GM12878 (cell line): ENCODE results near the gene LYSMD2. TPM values are rescaled to one million over a fixed set of nuclear protein-coding genes. Genes with fewer than 3 reads are reported as not detected.

Experiments used
- ATAC-seq: fragments of 200-7000 bp; cut with Tn5 transposase; 3 replicates; pipeline ENCODE4 v1.9.1; 2020; ENCODE audit warnings: mild to moderate bottlenecking, moderate library complexity
- BruUV-seq: library from RNA; stranded (reverse); fragments of 400-500 nt; replicated peaks from 2 replicates; lab custom pipeline; 2021; lab: Mats Ljungman, UMichigan
- CTCF ChIA-PET: fragments of 300-600 bp; sonication (Branson Sonifier 250); formaldehyde crosslinking; extraction: SDS; loops from one replicate; lab custom pipeline; 2021; ENCODE audit warnings: inconsistent platforms; lab: Yijun Ruan, JAX
- POLR2A ChIA-PET: fragments of 350-600 bp; formaldehyde crosslinking; extraction: SDS; loops from one replicate; lab custom pipeline; 2021; ENCODE audit warnings: inconsistent platforms; lab: Charles Lee
- RAD21 ChIA-PET: fragments of 300-600 bp; sonication (Branson Sonifier 250); formaldehyde crosslinking; loops from one replicate; lab custom pipeline; 2023; ENCODE audit warnings: antibody characterized with exemption; ENCODE audit not compliant: unreplicated experiment; lab: Charles Lee
- SMC1A ChIA-PET: fragments of 300-600 bp; sonication (Branson Sonifier 250); formaldehyde crosslinking; loops from one replicate; lab custom pipeline; 2023; ENCODE audit not compliant: unreplicated experiment, uncharacterized antibody; lab: Charles Lee
- DNase-seq: peaks from one replicate; pipeline ENCODE4 v3.0.0-alpha.2; 2011; ENCODE audit warnings: low read depth, low spot score
- FAIRE-seq: peaks from 3 replicates; lab custom pipeline; 2011; peaks lifted over from hg19 to GRCh38; lab: Jason Lieb, UNC
- H2AFZ ChIP-seq: 2 replicates; pipeline ENCODE4 v1.6.0; 2011; ENCODE audit warnings: low read depth, low read length, control low read depth; ENCODE audit not compliant: control insufficient read depth
- H3K27ac ChIP-seq: 2 replicates; pipeline ENCODE4 v1.5.1; 2011; ENCODE audit warnings: control low read depth; ENCODE audit not compliant: control insufficient read depth, insufficient read depth
- H3K27me3 ChIP-seq, 2 experiments: replicated peaks in 1 of 2; 2 replicates each; pipeline versions ENCODE4 v1.6.0 to v1.6.1; 2011; ENCODE audit warnings: low read length in 1 of 2; ENCODE audit not compliant: control insufficient read depth in 2 of 2, insufficient read depth in 2 of 2
- H3K36me3 ChIP-seq, 2 experiments: 2 replicates each; pipeline ENCODE4 v1.5.1; 2011; ENCODE audit warnings: low read length in 1 of 2; ENCODE audit not compliant: control insufficient read depth in 2 of 2, insufficient read depth in 2 of 2
- H3K4me1 ChIP-seq: 2 replicates; pipeline ENCODE4 v1.6.1; 2011; ENCODE audit warnings: mild to moderate bottlenecking, low read length, moderate library complexity, mixed read lengths; ENCODE audit not compliant: control insufficient read depth, insufficient read depth
- H3K4me2 ChIP-seq: 2 replicates; pipeline ENCODE4 v1.6.0; 2011; ENCODE audit warnings: control low read depth; ENCODE audit not compliant: control insufficient read depth, insufficient read depth
- H3K4me3 ChIP-seq: fragments of 200-600 bp; sonication (generic); 2 replicates; pipeline ENCODE4 v1.5.1; 2016
- H3K79me2 ChIP-seq: 2 replicates; pipeline ENCODE4 v1.6.0; 2011; ENCODE audit warnings: low read length; ENCODE audit not compliant: control insufficient read depth, insufficient read depth
- H3K9ac ChIP-seq: 2 replicates; pipeline ENCODE4 v1.8.0; 2011; ENCODE audit warnings: low read length, control low read depth, mixed read lengths; ENCODE audit not compliant: control insufficient read depth, insufficient read depth
- H3K9me3 ChIP-seq: replicated peaks from 3 replicates; pipeline ENCODE4 v1.5.1; 2011; ENCODE audit warnings: mild to moderate bottlenecking, low read length; ENCODE audit not compliant: control insufficient read depth, insufficient read depth
- H4K20me1 ChIP-seq: 2 replicates; pipeline ENCODE4 v1.6.0; 2011; ENCODE audit not compliant: control insufficient read depth, insufficient read depth
- BHLHE40 ChIP-seq, 2 experiments: fragments of 450-650 bp in 1 of 2; IDR thresholded peaks; 2 replicates each; pipeline ENCODE4 v1.6.1; 2011 to 2017; ENCODE audit warnings: low read depth in 2 of 2, borderline replicate concordance in 1 of 2, improper control_type of control experiment in 1 of 2, low read length in 1 of 2, mild to moderate bottlenecking in 1 of 2
- CHD2 ChIP-seq: IDR thresholded peaks from 2 replicates; pipeline ENCODE4 v1.6.1; 2011; ENCODE audit warnings: low read depth, low read length, improper control_type of control experiment, borderline replicate concordance
- MEF2B ChIP-seq: fragments of 450-650 bp; IDR thresholded peaks from 2 replicates; pipeline ENCODE4 v1.6.1; 2018; ENCODE audit warnings: mild to moderate bottlenecking, moderate library complexity; ENCODE audit not compliant: partially characterized antibody, poor library complexity, severe bottlenecking
- NFIC ChIP-seq: IDR thresholded peaks from 2 replicates; pipeline ENCODE4 v1.6.1; 2012; ENCODE audit warnings: low read depth, mild to moderate bottlenecking, inconsistent platforms, low read length, moderate library complexity
- NFXL1 ChIP-seq: fragments of 450-650 bp; IDR thresholded peaks from 2 replicates; pipeline ENCODE4 v1.6.1; 2017; ENCODE audit warnings: antibody characterized with exemption, mild to moderate bottlenecking, borderline replicate concordance
- NR2C2 ChIP-seq: IDR thresholded peaks from 2 replicates; pipeline ENCODE4 v1.6.1; 2011; ENCODE audit warnings: borderline replicate concordance, low read depth; ENCODE audit not compliant: control insufficient read depth, insufficient read length
- PAX5 ChIP-seq: IDR thresholded peaks from 2 replicates; pipeline ENCODE4 v1.6.1; 2011; ENCODE audit warnings: low read depth, low read length, borderline replicate concordance
- WGBS: methylation state at CpG from one replicate; pipeline ENCODE4 v1.1.6; 2016; ENCODE audit warnings: low lambda C conversion rate; ENCODE audit not compliant: insufficient replicate concordance, insufficient coverage; ENCODE audit errors: missing lambda C conversion rate; 5-methylcytosine and 5-hydroxymethylcytosine counted together
- in situ Hi-C: fragments of 300-500 bp; cut with MboI; formaldehyde crosslinking; loops from 9 replicates; pipeline ENCODE4 v1.14.3; 2018; ENCODE audit warnings: mixed read lengths
- intact Hi-C: fragments of 100-400 bp; cut with micrococcal nuclease; formaldehyde crosslinking; loops from one replicate; pipeline ENCODE4 v1.14.2; 2022; ENCODE audit not compliant: unreplicated experiment
- polyA plus RNA-seq, 11 experiments: library from polyadenylated mRNA; depleted of rRNA in 4 of 11; unstranded in 6 of 11; stranded (reverse) in 5 of 11; fragments of >200 nt; fragmentation: Nextera tagmentation in 4 of 11; fragmentation: Illumina TruSeq in 1 of 11; extraction: Ambion mirVana in 4 of 11; extraction: Trizol in 1 of 11; gene quantifications; 1 replicate in 1 of 11; 2 replicates in 10 of 11; pipeline versions ENCODE4 v1.2.1 to v1.2.3, GENCODE V29; 2011 to 2016; ENCODE audit warnings: inconsistent platforms in 2 of 11, missing spikeins in 2 of 11, low read depth in 1 of 11
- total RNA-seq, 4 experiments: library from RNA; depleted of rRNA in 3 of 4; stranded (reverse); fragments of >200 nt in 3 of 4; fragmentation: Illumina TruSeq in 1 of 4; extraction: Trizol in 1 of 4; gene quantifications; 2 replicates each; pipeline versions ENCODE4 v1.2.1 to v1.2.3, GENCODE V29; 2013 to 2021
- TF ChIP-seq, protein P1 (sequence below): fragments of 150-350 bp; IDR thresholded peaks from 2 replicates; pipeline ENCODE4 v1.6.1; 2014; ENCODE audit warnings: mild to moderate bottlenecking, low read depth, low read length
- TF ChIP-seq, protein P2 (sequence below): fragments of 450-650 bp; conservative IDR thresholded peaks from 2 replicates; pipeline ENCODE4 v1.6.1; 2017; ENCODE audit warnings: mild to moderate bottlenecking, moderate library complexity

Gene LYSMD2
- total and polyA plus RNA-seq, 10 of the 15 experiments (the other 5 are each of a cell fraction or from before 2014, with no cell fraction given) = 30.5 to 61.3 (median 45.4) TPM

DNA sequence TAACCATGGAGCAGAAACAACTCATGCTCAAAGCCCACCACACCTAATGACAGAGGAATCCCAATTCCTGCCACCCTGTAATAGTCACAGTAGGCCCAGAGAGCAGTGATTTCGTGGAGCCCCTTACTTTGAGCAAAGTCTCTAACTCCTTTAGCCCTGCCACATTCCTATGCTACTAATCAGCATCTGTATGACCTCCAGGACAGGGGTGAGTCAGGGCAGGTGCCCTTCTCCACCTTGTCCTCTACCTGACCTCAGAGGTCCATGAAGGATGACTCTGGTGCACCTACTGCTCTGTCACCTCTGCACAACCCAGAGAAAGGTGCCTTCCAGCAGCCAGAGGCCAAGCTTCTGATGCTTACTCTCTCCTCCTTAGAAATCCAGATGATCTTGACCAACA lies 62.2 kb downstream of the LYSMD2 start:
- H3K4me2 ChIP-seq = no peak overlapping the region
- ChIA-PET POLR2A (no interaction called here), CTCF (interaction anchor here (1.7 kb wide), 1 partner anchor 101 kb away, joined by 3 read pairs; no protein-coding TSS in a partner anchor), RAD21 (no interaction called here)
- in situ Hi-C loops = no loop called here
- no peaks in the 10 kb centered on the region for H3K4me1 ChIP-seq
- no peak overlapping the region for H3K9ac ChIP-seq
- no peaks in the 10 kb centered on the region for H3K36me3 ChIP-seq
- no peaks in the 10 kb centered on the region for H3K27me3 ChIP-seq
- H3K27ac ChIP-seq = no peak overlapping the region
- no peaks in the 10 kb centered on the region for H3K9me3 ChIP-seq
- FAIRE-seq (no peak), DNase-seq (no peak)
- no peak overlapping the region for H2AFZ ChIP-seq
- TF ChIP-seq NFIC (no peak), PAX5 (no peak), CHD2 (no peak), BHLHE40 (IDR thresholded peaks at IDR 0.05; ENCODE audit: borderline replicate concordance in 1 of 2, low read depth in 2 of 2, low read length in 1 of 2) (no peak), NFXL1 (no peak), MEF2B (no peak), NR2C2 (no peak)
- TF ChIP-seq, protein P1, sequence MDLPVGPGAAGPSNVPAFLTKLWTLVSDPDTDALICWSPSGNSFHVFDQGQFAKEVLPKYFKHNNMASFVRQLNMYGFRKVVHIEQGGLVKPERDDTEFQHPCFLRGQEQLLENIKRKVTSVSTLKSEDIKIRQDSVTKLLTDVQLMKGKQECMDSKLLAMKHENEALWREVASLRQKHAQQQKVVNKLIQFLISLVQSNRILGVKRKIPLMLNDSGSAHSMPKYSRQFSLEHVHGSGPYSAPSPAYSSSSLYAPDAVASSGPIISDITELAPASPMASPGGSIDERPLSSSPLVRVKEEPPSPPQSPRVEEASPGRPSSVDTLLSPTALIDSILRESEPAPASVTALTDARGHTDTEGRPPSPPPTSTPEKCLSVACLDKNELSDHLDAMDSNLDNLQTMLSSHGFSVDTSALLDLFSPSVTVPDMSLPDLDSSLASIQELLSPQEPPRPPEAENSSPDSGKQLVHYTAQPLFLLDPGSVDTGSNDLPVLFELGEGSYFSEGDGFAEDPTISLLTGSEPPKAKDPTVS = no peak
- TF ChIP-seq, protein P2, sequence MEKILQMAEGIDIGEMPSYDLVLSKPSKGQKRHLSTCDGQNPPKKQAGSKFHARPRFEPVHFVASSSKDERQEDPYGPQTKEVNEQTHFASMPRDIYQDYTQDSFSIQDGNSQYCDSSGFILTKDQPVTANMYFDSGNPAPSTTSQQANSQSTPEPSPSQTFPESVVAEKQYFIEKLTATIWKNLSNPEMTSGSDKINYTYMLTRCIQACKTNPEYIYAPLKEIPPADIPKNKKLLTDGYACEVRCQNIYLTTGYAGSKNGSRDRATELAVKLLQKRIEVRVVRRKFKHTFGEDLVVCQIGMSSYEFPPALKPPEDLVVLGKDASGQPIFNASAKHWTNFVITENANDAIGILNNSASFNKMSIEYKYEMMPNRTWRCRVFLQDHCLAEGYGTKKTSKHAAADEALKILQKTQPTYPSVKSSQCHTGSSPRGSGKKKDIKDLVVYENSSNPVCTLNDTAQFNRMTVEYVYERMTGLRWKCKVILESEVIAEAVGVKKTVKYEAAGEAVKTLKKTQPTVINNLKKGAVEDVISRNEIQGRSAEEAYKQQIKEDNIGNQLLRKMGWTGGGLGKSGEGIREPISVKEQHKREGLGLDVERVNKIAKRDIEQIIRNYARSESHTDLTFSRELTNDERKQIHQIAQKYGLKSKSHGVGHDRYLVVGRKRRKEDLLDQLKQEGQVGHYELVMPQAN = no peak
- TF ChIP-seq, all 136 proteins: peak for 0
- no peaks in the 10 kb centered on the region for H3K79me2 ChIP-seq
- 0% methylated on average over 1 of the region's 1 CpG for WGBS
- SMC1A ChIA-PET = no interaction called here
- intact Hi-C loops = no loop called here
- no TSS peak for BruUV-seq
- H3K4me3 ChIP-seq = no peak overlapping the region
- H4K20me1 ChIP-seq = no peaks in the 10 kb centered on the region
- no peak for ATAC-seq

Other genes starting within 250 kb of the LYSMD2 start
- gene DMXL2, start 114.9 kb downstream of the LYSMD2 start, total RNA-seq (2014; rRNA removed) = 30.7 and 37.8 TPM in 2 replicates
- 29.6 and 34.6 TPM in 2 replicates for gene DMXL2, start 114.9 kb downstream of the LYSMD2 start, total RNA-seq (2014; rRNA removed; fragmentation: Illumina TruSeq; extraction: Trizol)
- 22.6 and 25.3 TPM in 2 replicates for gene DMXL2, start 114.9 kb downstream of the LYSMD2 start, total RNA-seq (2021)
- 26.6 and 34.8 TPM in 2 replicates for gene DMXL2, start 114.9 kb downstream of the LYSMD2 start, polyA plus RNA-seq (2011; rRNA removed)
- 32.1 and 61.0 TPM in 2 replicates for gene DMXL2, start 114.9 kb downstream of the LYSMD2 start, polyA plus RNA-seq (2014; fragmentation: Illumina TruSeq; extraction: Trizol)
- gene DMXL2, start 114.9 kb downstream of the LYSMD2 start, polyA plus RNA-seq (2014; fragmentation: Nextera tagmentation; extraction: Ambion mirVana) = 10 to 100 TPM in 1 of 2 experiments, 1 to 10 TPM in 1; 8.5 to 12.8 TPM
- gene DMXL2, start 114.9 kb downstream of the LYSMD2 start, polyA plus RNA-seq (2014; rRNA removed) = 18.6 and 19.2 TPM in 2 replicates
- gene DMXL2, start 114.9 kb downstream of the LYSMD2 start, polyA plus RNA-seq (2016; fragmentation: Nextera tagmentation; extraction: Ambion mirVana) = 10 to 100 TPM in 1 of 2 experiments, 1 to 10 TPM in 1; 9.4 to 11.5 TPM
- not detected in 2 replicates for gene SCG3, start 56.2 kb downstream of the LYSMD2 start, total RNA-seq (2014; rRNA removed)
- not detected in 2 replicates for gene SCG3, start 56.2 kb downstream of the LYSMD2 start, total RNA-seq (2014; rRNA removed; fragmentation: Illumina TruSeq; extraction: Trizol)
- not detected in 2 replicates for gene SCG3, start 56.2 kb downstream of the LYSMD2 start, total RNA-seq (2021)
- not detected in 2 replicates for gene SCG3, start 56.2 kb downstream of the LYSMD2 start, polyA plus RNA-seq (2011; rRNA removed)
- gene SCG3, start 56.2 kb downstream of the LYSMD2 start, polyA plus RNA-seq (2014; fragmentation: Illumina TruSeq; extraction: Trizol) = 0.03 TPM in 1 of 2 replicates, not detected in the other
- gene SCG3, start 56.2 kb downstream of the LYSMD2 start, polyA plus RNA-seq (2014; fragmentation: Nextera tagmentation; extraction: Ambion mirVana) = not detected
- not detected in 2 replicates for gene SCG3, start 56.2 kb downstream of the LYSMD2 start, polyA plus RNA-seq (2014; rRNA removed)
- under 1 TPM; 0.04 to 0.15 TPM for gene SCG3, start 56.2 kb downstream of the LYSMD2 start, polyA plus RNA-seq (2016; fragmentation: Nextera tagmentation; extraction: Ambion mirVana)
- 9.1 and 10.8 TPM in 2 replicates for gene TMOD2, start 13.9 kb upstream of the LYSMD2 start, total RNA-seq (2014; rRNA removed)
- 12.6 and 13.9 TPM in 2 replicates for gene TMOD2, start 13.9 kb upstream of the LYSMD2 start, total RNA-seq (2014; rRNA removed; fragmentation: Illumina TruSeq; extraction: Trizol)
- 13.0 and 15.2 TPM in 2 replicates for gene TMOD2, start 13.9 kb upstream of the LYSMD2 start, total RNA-seq (2021)
- gene TMOD2, start 13.9 kb upstream of the LYSMD2 start, polyA plus RNA-seq (2011; rRNA removed) = 0.61 and 0.66 TPM in 2 replicates
- gene TMOD2, start 13.9 kb upstream of the LYSMD2 start, polyA plus RNA-seq (2014; fragmentation: Illumina TruSeq; extraction: Trizol) = 10.5 and 16.0 TPM in 2 replicates
- 1 to 10 TPM; 1.6 to 1.7 TPM for gene TMOD2, start 13.9 kb upstream of the LYSMD2 start, polyA plus RNA-seq (2014; fragmentation: Nextera tagmentation; extraction: Ambion mirVana)
- 6.9 and 7.6 TPM in 2 replicates for gene TMOD2, start 13.9 kb upstream of the LYSMD2 start, polyA plus RNA-seq (2014; rRNA removed)
- 1 to 10 TPM; 4.7 to 5.1 TPM for gene TMOD2, start 13.9 kb upstream of the LYSMD2 start, polyA plus RNA-seq (2016; fragmentation: Nextera tagmentation; extraction: Ambion mirVana)
- 21.6 and 27.1 TPM in 2 replicates for gene TMOD3, start 92.0 kb upstream of the LYSMD2 start, total RNA-seq (2014; rRNA removed)
- 32.8 and 34.6 TPM in 2 replicates for gene TMOD3, start 92.0 kb upstream of the LYSMD2 start, total RNA-seq (2014; rRNA removed; fragmentation: Illumina TruSeq; extraction: Trizol)
- gene TMOD3, start 92.0 kb upstream of the LYSMD2 start, total RNA-seq (2021) = 32.2 and 32.6 TPM in 2 replicates
- gene TMOD3, start 92.0 kb upstream of the LYSMD2 start, polyA plus RNA-seq (2011; rRNA removed) = 19.4 and 34.8 TPM in 2 replicates
- 23.4 and 24.6 TPM in 2 replicates for gene TMOD3, start 92.0 kb upstream of the LYSMD2 start, polyA plus RNA-seq (2014; fragmentation: Illumina TruSeq; extraction: Trizol)
- 1 to 10 TPM; 5.2 to 7.5 TPM for gene TMOD3, start 92.0 kb upstream of the LYSMD2 start, polyA plus RNA-seq (2014; fragmentation: Nextera tagmentation; extraction: Ambion mirVana)
- 16.7 and 20.1 TPM in 2 replicates for gene TMOD3, start 92.0 kb upstream of the LYSMD2 start, polyA plus RNA-seq (2014; rRNA removed)
- gene TMOD3, start 92.0 kb upstream of the LYSMD2 start, polyA plus RNA-seq (2016; fragmentation: Nextera tagmentation; extraction: Ambion mirVana) = 10 to 100 TPM; 35.7 to 39.4 TPM
- 23.7 and 28.6 TPM in 2 replicates for gene LEO1, start 234.1 kb upstream of the LYSMD2 start, total RNA-seq (2014; rRNA removed)
- 45.1 and 46.1 TPM in 2 replicates for gene LEO1, start 234.1 kb upstream of the LYSMD2 start, total RNA-seq (2014; rRNA removed; fragmentation: Illumina TruSeq; extraction: Trizol)
- 23.0 and 23.6 TPM in 2 replicates for gene LEO1, start 234.1 kb upstream of the LYSMD2 start, total RNA-seq (2021)
- 13.6 and 15.8 TPM in 2 replicates for gene LEO1, start 234.1 kb upstream of the LYSMD2 start, polyA plus RNA-seq (2011; rRNA removed)
- 50.6 and 62.8 TPM in 2 replicates for gene LEO1, start 234.1 kb upstream of the LYSMD2 start, polyA plus RNA-seq (2014; fragmentation: Illumina TruSeq; extraction: Trizol)
- 10 to 100 TPM; 29.5 to 35.2 TPM for gene LEO1, start 234.1 kb upstream of the LYSMD2 start, polyA plus RNA-seq (2014; fragmentation: Nextera tagmentation; extraction: Ambion mirVana)
- 23.8 and 25.8 TPM in 2 replicates for gene LEO1, start 234.1 kb upstream of the LYSMD2 start, polyA plus RNA-seq (2014; rRNA removed)
- 10 to 100 TPM; 45.6 to 47.8 TPM for gene LEO1, start 234.1 kb upstream of the LYSMD2 start, polyA plus RNA-seq (2016; fragmentation: Nextera tagmentation; extraction: Ambion mirVana)